Neural progenitor cell (in vitro differentiated cells): ENCODE data around the gene TSC2. TPM values are rescaled to one million over a fixed set of nuclear protein-coding genes. Genes with fewer than 3 reads are reported as not detected.

Experiments used
- DNase-seq: peaks from one replicate; pipeline ENCODE4 v3.0.0-alpha.2; 2016; ENCODE audit warnings: low spot score
- H2AFZ ChIP-seq: fragments of 200-600 bp; sonication (generic); replicated peaks from 2 replicates; pipeline ENCODE4 v1.6.1; 2016; ENCODE audit warnings: antibody characterized with exemption
- H3F3A ChIP-seq: fragments of 200-600 bp; sonication (generic); 2 replicates; pipeline ENCODE4 v1.6.1; 2016; ENCODE audit warnings: antibody characterized with exemption, low read depth
- H3K27ac ChIP-seq: fragments of 200-600 bp; sonication (generic); 2 replicates; pipeline ENCODE4 v1.5.1; 2016; ENCODE audit warnings: mild to moderate bottlenecking
- H3K27me3 ChIP-seq: fragments of 200-600 bp; sonication (generic); 2 replicates; pipeline ENCODE4 v1.6.1; 2016; ENCODE audit warnings: mild to moderate bottlenecking, moderate library complexity
- H3K36me3 ChIP-seq: fragments of 200-600 bp; sonication (generic); 2 replicates; pipeline ENCODE4 v1.5.1; 2016
- H3K4me1 ChIP-seq: fragments of 200-600 bp; sonication (generic); 2 replicates; pipeline ENCODE4 v1.6.1; 2016; ENCODE audit warnings: mixed run types
- H3K4me2 ChIP-seq: fragments of 200-600 bp; sonication (generic); 2 replicates; pipeline ENCODE4 v1.6.1; 2016
- H3K4me3 ChIP-seq: fragments of 200-600 bp; sonication (generic); 2 replicates; pipeline ENCODE4 v1.5.1; 2016
- H3K79me2 ChIP-seq: fragments of 200-600 bp; sonication (generic); 2 replicates; pipeline ENCODE4 v1.6.1; 2016; ENCODE audit warnings: low read depth
- H3K9ac ChIP-seq: fragments of 200-600 bp; sonication (generic); 2 replicates; pipeline ENCODE4 v1.6.1; 2016
- H3K9me3 ChIP-seq: fragments of 200-600 bp; sonication (generic); 2 replicates; pipeline ENCODE4 v1.5.1; 2016; ENCODE audit warnings: low read depth
- H4K20me1 ChIP-seq: fragments of 200-600 bp; sonication (generic); 2 replicates; pipeline ENCODE4 v1.6.1; 2016; ENCODE audit warnings: low read depth
- H3K27ac Mint-ChIP-seq: 3 replicates; pipeline ENCODE4 v1.8.0; 2021; ENCODE audit warnings: mixed read lengths
- H3K27me3 Mint-ChIP-seq: 2 replicates; pipeline ENCODE4 v1.8.0; 2022; ENCODE audit warnings: low read depth, mild to moderate bottlenecking, inconsistent platforms, moderate library complexity, mixed read lengths; ENCODE audit not compliant: insufficient read depth
- H3K36me3 Mint-ChIP-seq: 3 replicates; pipeline ENCODE4 v1.8.0; 2021; ENCODE audit warnings: mixed read lengths
- H3K4me1 Mint-ChIP-seq: 3 replicates; pipeline ENCODE4 v1.8.0; 2021; ENCODE audit warnings: mixed read lengths
- H3K4me3 Mint-ChIP-seq: 3 replicates; pipeline ENCODE4 v1.8.0; 2021; ENCODE audit warnings: mild to moderate bottlenecking, moderate library complexity, mixed read lengths
- H3K9me3 Mint-ChIP-seq: 3 replicates; pipeline ENCODE4 v1.8.0; 2020; ENCODE audit warnings: mixed read lengths
- EZH2 ChIP-seq: fragments of 200-600 bp; sonication (generic); IDR thresholded peaks from 2 replicates; pipeline ENCODE4 v1.6.1; 2017; ENCODE audit warnings: antibody characterized with exemption, mild to moderate bottlenecking, moderate library complexity
- EZH2phosphoT487 ChIP-seq: fragments of 200-600 bp; sonication (generic); IDR thresholded peaks from 2 replicates; pipeline ENCODE4 v1.6.1; 2017; ENCODE audit warnings: antibody characterized with exemption
- total RNA-seq: library from RNA; depleted of rRNA; stranded (reverse); fragments of >200 nt; gene quantifications from 2 replicates; pipeline ENCODE4 v1.2.3, GENCODE V29; 2015; ENCODE audit warnings: low replicate concordance
- TF ChIP-seq, protein P1 (sequence below): fragments of 200-600 bp; sonication (generic); IDR thresholded peaks from 2 replicates; pipeline ENCODE4 v1.5.1; 2017; ENCODE audit warnings: antibody characterized with exemption, mild to moderate bottlenecking

The TSC2 gene
- total RNA-seq, 1 donor from 2014 or later: 55.1 TPM

DNA sequence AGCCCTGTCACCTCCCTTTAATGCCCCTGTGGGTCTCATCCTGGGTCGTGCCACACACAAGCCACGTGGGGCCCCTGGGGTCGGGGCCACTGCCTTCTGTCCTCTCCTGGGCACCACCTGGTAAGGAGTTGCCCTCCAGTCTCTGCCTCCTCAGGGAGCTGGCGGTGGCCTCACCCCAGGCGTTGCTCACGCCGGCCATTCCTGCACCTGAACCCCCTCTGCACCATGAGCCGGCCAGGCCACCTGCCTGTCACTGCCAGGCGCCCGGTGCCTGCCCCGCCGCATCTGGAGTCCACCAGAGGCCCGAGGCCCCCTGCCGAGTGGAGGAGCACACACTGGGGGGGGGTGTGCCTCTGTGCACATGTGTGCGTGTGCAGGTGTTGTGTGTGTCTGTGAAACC is 10.7 kb upstream of the TSC2 start:
- DNase-seq: no peak
- no peak overlapping the region for H3K27ac ChIP-seq
- no peak overlapping the region for H3K4me2 ChIP-seq
- H3K9ac ChIP-seq: no peak overlapping the region
- Mint-ChIP-seq H3K4me1 (peaks cover 6% of the 10 kb centered on the region), H3K27me3 (peaks cover 2% of the 10 kb centered on the region), H3K36me3 (no peaks in the 10 kb centered on the region), H3K27ac (no peak overlapping the region), H3K4me3 (no peak overlapping the region), H3K9me3 (no peaks in the 10 kb centered on the region)
- no peak overlapping the region for H3K4me3 ChIP-seq
- H3K79me2 ChIP-seq: no peaks in the 10 kb centered on the region
- H3K27me3 ChIP-seq: no peaks in the 10 kb centered on the region
- no peaks in the 10 kb centered on the region for H4K20me1 ChIP-seq
- peaks cover 6% of the 10 kb centered on the region for H3K4me1 ChIP-seq
- H3K9me3 ChIP-seq: no peaks in the 10 kb centered on the region
- H3K36me3 ChIP-seq: no peaks in the 10 kb centered on the region
- no peak for TF ChIP-seq EZH2
- no peak for TF ChIP-seq EZH2phosphoT487
- TF ChIP-seq, protein P1, sequence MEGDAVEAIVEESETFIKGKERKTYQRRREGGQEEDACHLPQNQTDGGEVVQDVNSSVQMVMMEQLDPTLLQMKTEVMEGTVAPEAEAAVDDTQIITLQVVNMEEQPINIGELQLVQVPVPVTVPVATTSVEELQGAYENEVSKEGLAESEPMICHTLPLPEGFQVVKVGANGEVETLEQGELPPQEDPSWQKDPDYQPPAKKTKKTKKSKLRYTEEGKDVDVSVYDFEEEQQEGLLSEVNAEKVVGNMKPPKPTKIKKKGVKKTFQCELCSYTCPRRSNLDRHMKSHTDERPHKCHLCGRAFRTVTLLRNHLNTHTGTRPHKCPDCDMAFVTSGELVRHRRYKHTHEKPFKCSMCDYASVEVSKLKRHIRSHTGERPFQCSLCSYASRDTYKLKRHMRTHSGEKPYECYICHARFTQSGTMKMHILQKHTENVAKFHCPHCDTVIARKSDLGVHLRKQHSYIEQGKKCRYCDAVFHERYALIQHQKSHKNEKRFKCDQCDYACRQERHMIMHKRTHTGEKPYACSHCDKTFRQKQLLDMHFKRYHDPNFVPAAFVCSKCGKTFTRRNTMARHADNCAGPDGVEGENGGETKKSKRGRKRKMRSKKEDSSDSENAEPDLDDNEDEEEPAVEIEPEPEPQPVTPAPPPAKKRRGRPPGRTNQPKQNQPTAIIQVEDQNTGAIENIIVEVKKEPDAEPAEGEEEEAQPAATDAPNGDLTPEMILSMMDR: no peak
- H2AFZ ChIP-seq: no peak overlapping the region
- no peaks in the 10 kb centered on the region for H3F3A ChIP-seq

DNA sequence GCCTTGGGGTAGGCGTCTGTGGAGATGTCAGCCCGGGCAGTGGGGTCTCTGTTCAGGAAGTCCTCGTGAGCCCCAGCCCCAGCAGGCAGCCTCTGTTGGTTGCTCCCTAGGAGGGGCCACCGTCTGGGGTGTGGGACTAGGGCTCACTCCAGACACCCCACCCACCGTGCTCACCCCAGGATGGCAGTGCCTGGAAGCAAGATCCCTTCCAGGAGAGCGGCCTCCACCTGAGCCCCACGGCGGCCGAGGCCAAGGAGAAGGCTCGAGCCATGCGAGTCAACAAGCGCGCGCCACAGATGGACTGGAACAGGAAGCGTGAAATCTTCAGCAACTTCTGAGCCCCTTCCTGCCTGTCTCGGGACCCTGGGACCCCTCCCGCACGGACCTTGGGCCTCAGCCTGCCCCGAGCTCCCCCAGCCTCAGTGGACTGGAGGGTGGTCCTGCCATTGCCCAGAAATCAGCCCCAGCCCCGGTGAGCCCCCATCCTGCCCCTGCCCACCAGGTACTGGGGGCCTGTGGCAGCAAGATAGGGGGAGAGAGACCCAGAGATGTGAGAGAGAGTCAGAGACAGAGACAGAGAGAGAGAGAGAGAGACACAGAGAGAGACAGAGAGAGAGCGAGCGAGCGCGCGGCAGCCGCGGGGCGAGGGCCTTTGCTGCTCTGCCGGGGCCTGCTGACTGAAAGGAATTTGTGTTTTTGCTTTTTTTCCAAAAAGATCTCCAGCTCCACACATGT is 10.0 kb upstream of the TSC2 start:
- no peak overlapping the region for H3K4me3 Mint-ChIP-seq

DNA sequence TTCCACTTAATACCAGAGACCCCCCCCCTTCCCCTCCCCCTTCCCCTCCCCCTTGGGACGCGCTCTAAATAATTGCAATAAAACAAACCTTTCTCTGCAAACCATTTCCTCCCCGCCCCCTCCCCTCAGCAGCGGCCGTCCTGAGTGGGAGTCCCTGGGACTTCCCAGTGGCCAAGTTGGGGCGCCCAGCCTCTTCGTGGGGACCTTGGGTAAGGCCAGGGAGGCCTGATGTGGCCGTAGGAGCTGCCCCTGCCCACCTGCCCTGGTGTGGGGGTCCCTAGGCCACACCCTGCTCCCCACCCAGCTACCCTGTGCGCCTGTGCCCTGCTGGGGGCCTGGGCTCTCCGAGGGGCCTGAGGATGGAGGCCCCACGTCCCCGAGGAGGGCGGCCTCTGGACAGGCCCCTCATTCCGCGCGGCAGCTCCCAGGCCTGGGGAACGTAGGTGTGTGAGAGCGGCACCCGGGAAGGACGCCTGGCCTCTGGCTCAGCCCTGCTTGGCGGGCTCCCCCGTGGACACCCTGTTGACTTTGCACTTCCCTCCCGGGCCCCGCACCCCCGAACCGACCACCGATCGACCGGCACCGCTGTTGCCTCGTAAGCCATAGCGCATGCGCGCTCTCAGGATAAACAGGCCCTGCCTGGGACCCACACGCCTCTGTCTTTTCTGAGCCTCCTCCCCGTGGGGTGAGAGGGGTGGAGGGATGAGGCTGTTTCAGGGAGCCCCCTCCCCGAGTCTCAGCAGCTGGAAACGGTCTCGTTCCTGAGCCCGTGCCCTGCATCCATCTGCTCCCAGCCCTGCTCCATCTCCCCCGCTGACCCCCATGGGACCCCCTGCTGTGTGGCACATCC is 9.2 kb upstream of the TSC2 start:
- Histone ChIP-seq H3K9me3 (no peaks in the 10 kb centered on the region), H3K27me3 (no peaks in the 10 kb centered on the region), H4K20me1 (no peaks in the 10 kb centered on the region), H2AFZ (no peak overlapping the region), H3K4me2 (no peak overlapping the region), H3K79me2 (no peaks in the 10 kb centered on the region), H3F3A (no peaks in the 10 kb centered on the region), H3K27ac (no peak overlapping the region), H3K9ac (no peak overlapping the region), H3K4me1 (peaks cover 6% of the 10 kb centered on the region), H3K36me3 (no peaks in the 10 kb centered on the region), H3K4me3 (no peak overlapping the region)
- Mint-ChIP-seq H3K9me3 (no peaks in the 10 kb centered on the region), H3K36me3 (no peaks in the 10 kb centered on the region), H3K4me3 (no peak overlapping the region), H3K4me1 (peaks cover 3% of the 10 kb centered on the region), H3K27ac (peak overlapping the region; percentile 53), H3K27me3 (peaks cover 2% of the 10 kb centered on the region)
- TF ChIP-seq EZH2phosphoT487: no peak
- TF ChIP-seq, protein P1: no peak
- TF ChIP-seq EZH2: no peak
- DNase-seq: no peak

More for the DNA sequence above, 10.0 kb upstream of the TSC2 start:
- H3K9ac ChIP-seq: no peak overlapping the region
- H3K4me1 Mint-ChIP-seq: peaks cover 3% of the 10 kb centered on the region
- no peaks in the 10 kb centered on the region for H3K9me3 ChIP-seq
- no peak overlapping the region for H3K4me2 ChIP-seq
- H3K27me3 Mint-ChIP-seq: peaks cover 2% of the 10 kb centered on the region
- no peaks in the 10 kb centered on the region for H3K9me3 Mint-ChIP-seq
- no peaks in the 10 kb centered on the region for H4K20me1 ChIP-seq
- H3F3A ChIP-seq: no peaks in the 10 kb centered on the region
- H3K36me3 Mint-ChIP-seq: no peaks in the 10 kb centered on the region
- no peak overlapping the region for H2AFZ ChIP-seq
- no peak overlapping the region for H3K4me3 ChIP-seq
- no peaks in the 10 kb centered on the region for H3K27me3 ChIP-seq
- H3K36me3 ChIP-seq: no peaks in the 10 kb centered on the region
- DNase-seq: no peak
- peaks cover 6% of the 10 kb centered on the region for H3K4me1 ChIP-seq
- TF ChIP-seq EZH2phosphoT487 (no peak), EZH2 (no peak)
- TF ChIP-seq, protein P1: no peak
- no peak overlapping the region for H3K27ac Mint-ChIP-seq
- no peaks in the 10 kb centered on the region for H3K79me2 ChIP-seq
- H3K27ac ChIP-seq: no peak overlapping the region
